Prostate gland (tissue), 2 donors: ENCODE measurements around the gene WASHC4. TPM values are rescaled to one million over a fixed set of nuclear protein-coding genes. Genes with fewer than 3 reads are reported as not detected.

ENCODE experiments used
- DNase-seq: peaks from one replicate; pipeline ENCODE4 v3.0.0-alpha.2; 2019; ENCODE audit warnings: low spot score
- H3K27ac ChIP-seq, 2 donors: fragments of 200-600 bp; sonication (generic); 2 replicates each; pipeline ENCODE4 v1.5.1; 2017 to 2019
- H3K27me3 ChIP-seq: fragments of 200-600 bp; sonication (generic); replicated peaks from 2 replicates; pipeline ENCODE4 v1.5.1; 2019; ENCODE audit not compliant: insufficient read depth
- H3K36me3 ChIP-seq, 2 donors: fragments of 200-600 bp; sonication (generic); 1 replicate in 1 of 2; 2 replicates in 1 of 2; pipeline versions ENCODE4 v1.5.1 to v1.8.1; 2017 to 2019
- H3K4me1 ChIP-seq: fragments of 200-600 bp; sonication (generic); replicated peaks from 2 replicates; pipeline ENCODE4 v1.5.1; 2019
- H3K4me3 ChIP-seq, 2 donors: fragments of 200-600 bp; sonication (generic); 2 replicates each; pipeline ENCODE4 v1.5.1; 2017 to 2019
- H3K9me3 ChIP-seq: fragments of 200-600 bp; sonication (generic); 2 replicates; pipeline ENCODE4 v1.5.1; 2017
- POLR2A ChIP-seq: fragments of 450-650 bp; IDR thresholded peaks from one replicate; pipeline ENCODE4 v1.6.1; 2016; ENCODE audit warnings: antibody characterized with exemption, mild to moderate bottlenecking
- POLR2AphosphoS5 ChIP-seq: sonication (generic); formaldehyde crosslinking; IDR thresholded peaks from one replicate; pipeline ENCODE4 v1.6.1; 2017; ENCODE audit warnings: antibody characterized with exemption
- WGBS: methylation state at CpG from one replicate; pipeline ENCODE4 v1.1.5; 2018; 5-methylcytosine and 5-hydroxymethylcytosine counted together
- intact Hi-C: fragments of 100-400 bp; cut with DNase I; formaldehyde crosslinking; loops from one replicate; pipeline ENCODE4 v1.14.2; 2022
- total RNA-seq, 2 donors: library from RNA; depleted of rRNA; stranded (reverse); fragments of >200 nt; gene quantifications; one replicate each; pipeline ENCODE4 v1.1.0, GENCODE V29; 2016
- TF ChIP-seq, protein P1 (sequence below), 4 experiments: fragments of 200-600 bp in 2 of 4; fragments of 450-650 bp in 2 of 4; sonication (generic) in 2 of 4; IDR thresholded peaks; 1 replicate in 3 of 4; 2 replicates in 1 of 4; pipeline ENCODE4 v1.5.1; 2016 to 2019; ENCODE audit warnings: antibody characterized with exemption in 4 of 4, mild to moderate bottlenecking in 2 of 4, moderate library complexity in 2 of 4

WASHC4 gene
- total RNA-seq, 2 donors from 2014 or later: 30.6 to 31.2 TPM

DNA sequence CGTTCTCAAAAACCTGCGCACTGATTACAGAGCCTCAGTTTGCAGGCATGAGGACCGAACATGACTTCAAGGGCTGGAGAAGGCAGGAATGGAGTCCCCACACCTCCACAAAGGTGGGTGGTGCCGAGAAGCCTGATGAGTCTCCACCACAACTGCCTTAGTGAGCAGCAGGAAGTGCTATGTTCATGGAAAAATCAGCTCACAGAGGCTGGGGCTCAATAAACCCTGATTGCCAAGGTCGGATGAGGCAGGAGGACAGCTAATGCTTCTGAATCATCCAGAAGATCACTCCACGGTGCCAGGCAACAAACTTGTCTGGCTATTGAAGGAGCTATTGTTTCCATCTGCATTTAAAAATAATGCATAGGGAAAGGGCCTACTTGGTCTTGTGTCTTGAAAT lies 97.4 kb downstream of the WASHC4 start:
- DNase-seq: no peak
- Histone ChIP-seq H3K36me3 (peaks cover 4 to 6% of the 10 kb centered on the region in 2 donors), H3K27me3 (no peaks in the 10 kb centered on the region), H3K4me3 (no peak overlapping the region), H3K9me3 (no peaks in the 10 kb centered on the region), H3K27ac (peak overlapping the region in 1 of 2 donors; percentile 24), H3K4me1 (peaks cover 8% of the 10 kb centered on the region)
- intact Hi-C loops: no loop called here
- TF ChIP-seq POLR2AphosphoS5 (no peak), POLR2A (no peak)
- TF ChIP-seq, protein P1, sequence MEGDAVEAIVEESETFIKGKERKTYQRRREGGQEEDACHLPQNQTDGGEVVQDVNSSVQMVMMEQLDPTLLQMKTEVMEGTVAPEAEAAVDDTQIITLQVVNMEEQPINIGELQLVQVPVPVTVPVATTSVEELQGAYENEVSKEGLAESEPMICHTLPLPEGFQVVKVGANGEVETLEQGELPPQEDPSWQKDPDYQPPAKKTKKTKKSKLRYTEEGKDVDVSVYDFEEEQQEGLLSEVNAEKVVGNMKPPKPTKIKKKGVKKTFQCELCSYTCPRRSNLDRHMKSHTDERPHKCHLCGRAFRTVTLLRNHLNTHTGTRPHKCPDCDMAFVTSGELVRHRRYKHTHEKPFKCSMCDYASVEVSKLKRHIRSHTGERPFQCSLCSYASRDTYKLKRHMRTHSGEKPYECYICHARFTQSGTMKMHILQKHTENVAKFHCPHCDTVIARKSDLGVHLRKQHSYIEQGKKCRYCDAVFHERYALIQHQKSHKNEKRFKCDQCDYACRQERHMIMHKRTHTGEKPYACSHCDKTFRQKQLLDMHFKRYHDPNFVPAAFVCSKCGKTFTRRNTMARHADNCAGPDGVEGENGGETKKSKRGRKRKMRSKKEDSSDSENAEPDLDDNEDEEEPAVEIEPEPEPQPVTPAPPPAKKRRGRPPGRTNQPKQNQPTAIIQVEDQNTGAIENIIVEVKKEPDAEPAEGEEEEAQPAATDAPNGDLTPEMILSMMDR (IDR thresholded peaks at IDR 0.05): no peak
- 82% methylated on average over 6 of the region's 6 CpGs for WGBS

DNA sequence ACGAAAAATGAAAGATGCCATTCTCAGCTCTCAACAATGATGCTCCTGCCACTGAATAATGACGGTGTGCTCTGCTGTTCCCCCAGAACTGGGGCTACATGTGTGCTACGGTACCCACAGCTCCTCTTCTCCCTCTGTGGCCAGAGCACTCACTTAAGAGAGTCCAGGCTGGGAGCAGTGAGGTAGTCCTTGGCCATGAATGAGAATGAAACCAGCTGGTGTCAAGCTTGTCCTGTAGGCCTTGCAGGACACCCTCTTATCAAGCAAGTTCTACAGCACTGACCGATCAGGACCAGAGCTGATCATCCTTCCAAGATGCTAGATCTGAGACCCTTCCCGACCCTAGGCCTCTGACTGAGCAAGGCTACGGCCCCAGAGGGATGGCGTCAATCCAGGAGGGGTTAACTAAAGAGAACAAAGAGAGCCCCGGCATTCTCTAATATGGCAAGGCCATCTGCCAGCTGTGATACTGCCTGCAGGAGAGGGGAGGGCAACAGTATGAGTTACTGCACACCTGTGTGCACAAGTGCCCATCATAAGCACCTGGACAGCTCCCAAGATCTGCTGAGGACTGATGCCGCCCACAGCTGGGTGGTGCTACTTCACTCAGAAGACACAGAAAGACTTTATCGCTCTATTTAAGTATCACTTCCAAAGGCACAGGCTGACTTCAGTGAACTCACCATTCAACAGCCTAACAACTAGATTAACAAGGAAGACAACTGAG lies 98.0 kb downstream of the WASHC4 start:
- H3K27me3 ChIP-seq: no peaks in the 10 kb centered on the region
- peaks cover 8% of the 10 kb centered on the region for H3K4me1 ChIP-seq
- no peak overlapping the region for H3K4me3 ChIP-seq
- no peaks in the 10 kb centered on the region for H3K9me3 ChIP-seq
- intact Hi-C loops: no loop called here
- WGBS: 62% methylated on average over 10 of the region's 10 CpGs
- peaks cover 4 to 6% of the 10 kb centered on the region in 2 donors for H3K36me3 ChIP-seq
- peak overlapping the region in 1 of 2 donors; percentile 52 for H3K27ac ChIP-seq
- DNase-seq: peak; percentile 49
- peak; percentile 68 for TF ChIP-seq POLR2AphosphoS5
- TF ChIP-seq POLR2A: no peak
- TF ChIP-seq, protein P1 (IDR thresholded peaks at IDR 0.05): peak in 2 of 4 experiments; percentile 30 to 37

DNA sequence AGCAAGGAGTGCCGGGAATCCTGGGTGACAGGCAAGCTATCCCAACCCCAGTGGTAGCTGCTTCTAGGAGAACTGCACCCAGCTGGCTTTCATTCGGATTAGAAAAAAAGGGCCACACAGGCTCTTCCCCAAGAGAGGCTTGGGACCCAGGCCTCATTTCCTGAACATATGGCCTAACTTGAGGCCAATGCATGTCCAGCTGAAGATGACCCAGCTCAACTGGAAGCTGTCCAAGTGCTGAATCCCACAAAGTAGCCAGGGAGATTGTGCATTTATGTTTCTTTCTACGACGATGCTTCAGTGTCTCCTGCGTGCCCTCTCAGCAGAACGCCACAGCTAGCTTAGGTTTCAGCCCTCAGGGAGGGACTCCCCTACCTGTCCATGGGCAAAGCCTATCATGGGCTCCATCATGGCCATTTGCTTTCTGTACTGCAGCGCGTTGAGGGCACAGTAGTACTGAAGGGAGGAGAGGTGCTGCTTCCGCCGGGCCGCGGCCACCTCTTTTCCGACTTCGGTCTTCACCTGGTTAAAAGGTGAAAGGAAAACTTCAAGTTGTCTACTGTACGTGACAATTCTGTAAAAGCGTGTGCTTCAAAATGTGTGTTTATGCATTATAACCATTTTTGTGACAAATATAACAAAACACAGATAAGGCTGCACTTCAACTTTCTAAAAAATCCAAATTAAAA lies 99.3 kb downstream of the WASHC4 start:
- H3K27me3 ChIP-seq: no peaks in the 10 kb centered on the region
- H3K4me1 ChIP-seq: peaks cover 8% of the 10 kb centered on the region
- H3K4me3 ChIP-seq: no peak overlapping the region
- peaks cover 4 to 6% of the 10 kb centered on the region in 2 donors for H3K36me3 ChIP-seq
- no peaks in the 10 kb centered on the region for H3K9me3 ChIP-seq
- 90% methylated on average over 16 of the region's 16 CpGs for WGBS
- no peak for DNase-seq
- peak overlapping the region in 1 of 2 donors; percentile 52 for H3K27ac ChIP-seq
- TF ChIP-seq POLR2A: no peak
- TF ChIP-seq, protein P1 (IDR thresholded peaks at IDR 0.05): no peak
- TF ChIP-seq POLR2AphosphoS5: no peak
- intact Hi-C loops: no loop called here

DNA sequence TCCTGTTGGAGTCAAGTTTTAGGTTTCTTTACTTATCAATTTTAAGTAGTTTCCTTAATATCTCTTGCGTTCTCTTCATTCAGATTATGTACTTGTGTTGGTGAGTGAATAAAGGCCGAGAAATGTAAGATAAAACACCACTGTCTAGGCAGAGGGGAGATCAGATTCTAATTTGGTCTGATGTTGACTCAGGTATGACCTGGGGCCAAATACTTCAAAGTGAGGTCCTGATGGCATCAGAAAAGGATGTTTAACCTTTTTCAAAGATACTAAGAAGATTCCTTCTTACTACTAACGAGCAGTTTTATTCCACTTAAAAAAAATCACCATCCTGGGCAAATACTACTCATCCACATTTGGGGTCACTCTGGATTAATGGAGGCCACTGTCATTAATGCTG lies 101.6 kb downstream of the WASHC4 start:
- Histone ChIP-seq H3K4me3 (no peak overlapping the region), H3K4me1 (peaks cover 8% of the 10 kb centered on the region), H3K27ac (peak overlapping the region in 1 of 2 donors; percentile 90), H3K27me3 (no peaks in the 10 kb centered on the region), H3K9me3 (no peaks in the 10 kb centered on the region), H3K36me3 (peaks cover 4 to 6% of the 10 kb centered on the region in 2 donors)
- intact Hi-C loops: no loop called here
- WGBS: 76% methylated on average over 3 of the region's 3 CpGs
- TF ChIP-seq POLR2AphosphoS5: no peak
- TF ChIP-seq POLR2A: no peak
- TF ChIP-seq, protein P1 (IDR thresholded peaks at IDR 0.05): no peak
- no peak for DNase-seq
